GM12878 (cell line): Measurements from ENCODE around the gene TACSTD2. TPM values are rescaled to one million over a fixed set of nuclear protein-coding genes. Genes with fewer than 3 reads are reported as not detected.

ENCODE experiments used
- BHLHE40 ChIP-seq, 2 experiments: fragments of 450-650 bp in 1 of 2; IDR thresholded peaks; 2 replicates each; pipeline ENCODE4 v1.6.1; 2011 to 2017; ENCODE audit warnings: low read depth in 2 of 2, borderline replicate concordance in 1 of 2, improper control_type of control experiment in 1 of 2, low read length in 1 of 2, mild to moderate bottlenecking in 1 of 2
- CBFB ChIP-seq: IDR thresholded peaks from 2 replicates; pipeline ENCODE4 v1.6.1; 2016; ENCODE audit warnings: antibody characterized with exemption, low read depth
- DPF2 ChIP-seq: fragments of 450-650 bp; IDR thresholded peaks from 2 replicates; pipeline ENCODE4 v1.6.1; 2017; ENCODE audit warnings: mild to moderate bottlenecking
- ELK1 ChIP-seq: IDR thresholded peaks from 2 replicates; pipeline ENCODE4 v1.6.1; 2012; ENCODE audit warnings: low read depth, low read length, improper control_type of control experiment
- EZH2 ChIP-seq: IDR thresholded peaks from 2 replicates; pipeline ENCODE4 v1.6.1; 2012; ENCODE audit warnings: low read depth, mild to moderate bottlenecking, control low read depth, inconsistent platforms, low read length, borderline replicate concordance; ENCODE audit not compliant: control insufficient read depth
- HDGF ChIP-seq: fragments of 450-650 bp; IDR thresholded peaks from 2 replicates; pipeline ENCODE4 v1.6.1; 2016; ENCODE audit warnings: antibody characterized with exemption
- KAT2A ChIP-seq: conservative IDR thresholded peaks from 2 replicates; pipeline ENCODE4 v1.6.1; 2011; ENCODE audit warnings: low read depth, low read length; ENCODE audit not compliant: control insufficient read depth
- POU2F2 ChIP-seq: IDR thresholded peaks from 3 replicates; pipeline ENCODE4 v1.6.1; 2011; ENCODE audit warnings: low read depth, mild to moderate bottlenecking, low read length, borderline replicate concordance
- RAD21 ChIP-seq: IDR thresholded peaks from 2 replicates; pipeline ENCODE4 v1.6.1; 2011; ENCODE audit warnings: mild to moderate bottlenecking, low read depth, low read length, moderate library complexity; ENCODE audit not compliant: insufficient read depth
- RBBP5 ChIP-seq: fragments of 200-600 bp; sonication (generic); conservative IDR thresholded peaks from 2 replicates; pipeline ENCODE4 v1.6.1; 2016
- SMAD5 ChIP-seq: IDR thresholded peaks from 2 replicates; pipeline ENCODE4 v1.6.1; 2016; ENCODE audit warnings: antibody characterized with exemption, low read depth
- SMARCA5 ChIP-seq: fragments of 450-650 bp; IDR thresholded peaks from 2 replicates; pipeline ENCODE4 v1.6.1; 2017; ENCODE audit warnings: mild to moderate bottlenecking
- SMC3 ChIP-seq: IDR thresholded peaks from 2 replicates; pipeline ENCODE4 v1.6.1; 2011; ENCODE audit warnings: low read length, improper control_type of control experiment, borderline replicate concordance
- TCF3 ChIP-seq: IDR thresholded peaks from 2 replicates; pipeline ENCODE4 v1.6.1; 2012; ENCODE audit warnings: low read depth, mild to moderate bottlenecking, low read length, borderline replicate concordance; ENCODE audit not compliant: insufficient read depth
- ZNF207 ChIP-seq: fragments of 450-650 bp; IDR thresholded peaks from 2 replicates; pipeline ENCODE4 v1.6.1; 2014; ENCODE audit warnings: antibody characterized with exemption, mild to moderate bottlenecking, borderline replicate concordance
- polyA plus RNA-seq, 11 experiments: library from polyadenylated mRNA; depleted of rRNA in 4 of 11; unstranded in 6 of 11; stranded (reverse) in 5 of 11; fragments of >200 nt; fragmentation: Nextera tagmentation in 4 of 11; fragmentation: Illumina TruSeq in 1 of 11; extraction: Ambion mirVana in 4 of 11; extraction: Trizol in 1 of 11; gene quantifications; 1 replicate in 1 of 11; 2 replicates in 10 of 11; pipeline versions ENCODE4 v1.2.1 to v1.2.3, GENCODE V29; 2011 to 2016; ENCODE audit warnings: inconsistent platforms in 2 of 11, missing spikeins in 2 of 11, low read depth in 1 of 11
- total RNA-seq, 4 experiments: library from RNA; depleted of rRNA in 3 of 4; stranded (reverse); fragments of >200 nt in 3 of 4; fragmentation: Illumina TruSeq in 1 of 4; extraction: Trizol in 1 of 4; gene quantifications; 2 replicates each; pipeline versions ENCODE4 v1.2.1 to v1.2.3, GENCODE V29; 2013 to 2021
- TF ChIP-seq, protein P1 (sequence below): fragments of 450-650 bp; IDR thresholded peaks from 2 replicates; pipeline ENCODE4 v1.6.1; 2016; ENCODE audit warnings: mild to moderate bottlenecking, moderate library complexity, borderline replicate concordance
- TF ChIP-seq, protein P2 (sequence below): fragments of 450-650 bp; IDR thresholded peaks from 2 replicates; pipeline ENCODE4 v1.6.1; 2018; ENCODE audit warnings: borderline replicate concordance, mild to moderate bottlenecking; ENCODE audit not compliant: partially characterized antibody
- TF ChIP-seq, protein P3 (sequence below): fragments of 150-350 bp; IDR thresholded peaks from 2 replicates; pipeline ENCODE4 v1.6.1; 2014; ENCODE audit warnings: mild to moderate bottlenecking, low read depth, low read length

TACSTD2 gene
- total and polyA plus RNA-seq, 10 of the 15 experiments (the other 5 are each of a cell fraction or from before 2014, with no cell fraction given) = 0.56 to 9.4 (median 3.7) TPM

- peak; percentile 70 for TF ChIP-seq ELK1
- TF ChIP-seq, protein P1, sequence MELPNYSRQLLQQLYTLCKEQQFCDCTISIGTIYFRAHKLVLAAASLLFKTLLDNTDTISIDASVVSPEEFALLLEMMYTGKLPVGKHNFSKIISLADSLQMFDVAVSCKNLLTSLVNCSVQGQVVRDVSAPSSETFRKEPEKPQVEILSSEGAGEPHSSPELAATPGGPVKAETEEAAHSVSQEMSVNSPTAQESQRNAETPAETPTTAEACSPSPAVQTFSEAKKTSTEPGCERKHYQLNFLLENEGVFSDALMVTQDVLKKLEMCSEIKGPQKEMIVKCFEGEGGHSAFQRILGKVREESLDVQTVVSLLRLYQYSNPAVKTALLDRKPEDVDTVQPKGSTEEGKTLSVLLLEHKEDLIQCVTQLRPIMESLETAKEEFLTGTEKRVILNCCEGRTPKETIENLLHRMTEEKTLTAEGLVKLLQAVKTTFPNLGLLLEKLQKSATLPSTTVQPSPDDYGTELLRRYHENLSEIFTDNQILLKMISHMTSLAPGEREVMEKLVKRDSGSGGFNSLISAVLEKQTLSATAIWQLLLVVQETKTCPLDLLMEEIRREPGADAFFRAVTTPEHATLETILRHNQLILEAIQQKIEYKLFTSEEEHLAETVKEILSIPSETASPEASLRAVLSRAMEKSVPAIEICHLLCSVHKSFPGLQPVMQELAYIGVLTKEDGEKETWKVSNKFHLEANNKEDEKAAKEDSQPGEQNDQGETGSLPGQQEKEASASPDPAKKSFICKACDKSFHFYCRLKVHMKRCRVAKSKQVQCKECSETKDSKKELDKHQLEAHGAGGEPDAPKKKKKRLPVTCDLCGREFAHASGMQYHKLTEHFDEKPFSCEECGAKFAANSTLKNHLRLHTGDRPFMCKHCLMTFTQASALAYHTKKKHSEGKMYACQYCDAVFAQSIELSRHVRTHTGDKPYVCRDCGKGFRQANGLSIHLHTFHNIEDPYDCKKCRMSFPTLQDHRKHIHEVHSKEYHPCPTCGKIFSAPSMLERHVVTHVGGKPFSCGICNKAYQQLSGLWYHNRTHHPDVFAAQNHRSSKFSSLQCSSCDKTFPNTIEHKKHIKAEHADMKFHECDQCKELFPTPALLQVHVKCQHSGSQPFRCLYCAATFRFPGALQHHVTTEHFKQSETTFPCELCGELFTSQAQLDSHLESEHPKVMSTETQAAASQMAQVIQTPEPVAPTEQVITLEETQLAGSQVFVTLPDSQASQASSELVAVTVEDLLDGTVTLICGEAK = peak; percentile 81
- TF ChIP-seq HDGF = peak; percentile 90
- TF ChIP-seq SMAD5 = peak; percentile 80
- TF ChIP-seq DPF2 = peak; percentile 81
- TF ChIP-seq RBBP5 = no peak
- 0 out of 2 replicates have a peak, but pooled peaks have one; percentile 50 for TF ChIP-seq ZNF207
- TF ChIP-seq EZH2 = no peak
- TF ChIP-seq CBFB = 0 out of 2 replicates have a peak, but pooled peaks have one; percentile 41
- TF ChIP-seq, protein P2, sequence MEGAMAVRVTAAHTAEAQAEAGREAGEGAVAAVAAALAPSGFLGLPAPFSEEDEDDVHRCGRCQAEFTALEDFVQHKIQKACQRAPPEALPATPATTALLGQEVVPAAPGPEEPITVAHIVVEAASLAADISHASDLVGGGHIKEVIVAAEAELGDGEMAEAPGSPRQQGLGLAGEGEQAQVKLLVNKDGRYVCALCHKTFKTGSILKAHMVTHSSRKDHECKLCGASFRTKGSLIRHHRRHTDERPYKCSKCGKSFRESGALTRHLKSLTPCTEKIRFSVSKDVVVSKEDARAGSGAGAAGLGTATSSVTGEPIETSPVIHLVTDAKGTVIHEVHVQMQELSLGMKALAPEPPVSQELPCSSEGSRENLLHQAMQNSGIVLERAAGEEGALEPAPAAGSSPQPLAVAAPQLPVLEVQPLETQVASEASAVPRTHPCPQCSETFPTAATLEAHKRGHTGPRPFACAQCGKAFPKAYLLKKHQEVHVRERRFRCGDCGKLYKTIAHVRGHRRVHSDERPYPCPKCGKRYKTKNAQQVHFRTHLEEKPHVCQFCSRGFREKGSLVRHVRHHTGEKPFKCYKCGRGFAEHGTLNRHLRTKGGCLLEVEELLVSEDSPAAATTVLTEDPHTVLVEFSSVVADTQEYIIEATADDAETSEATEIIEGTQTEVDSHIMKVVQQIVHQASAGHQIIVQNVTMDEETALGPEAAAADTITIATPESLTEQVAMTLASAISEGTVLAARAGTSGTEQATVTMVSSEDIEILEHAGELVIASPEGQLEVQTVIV = peak; percentile 62
- peak; percentile 92 for TF ChIP-seq SMC3
- peak; percentile 91; the same call in 1 of the 2 replicates for TF ChIP-seq SMARCA5
- TF ChIP-seq TCF3 = peak; percentile 88; the same call in 1 of the 2 replicates
- no peak for TF ChIP-seq KAT2A
- TF ChIP-seq, protein P3, sequence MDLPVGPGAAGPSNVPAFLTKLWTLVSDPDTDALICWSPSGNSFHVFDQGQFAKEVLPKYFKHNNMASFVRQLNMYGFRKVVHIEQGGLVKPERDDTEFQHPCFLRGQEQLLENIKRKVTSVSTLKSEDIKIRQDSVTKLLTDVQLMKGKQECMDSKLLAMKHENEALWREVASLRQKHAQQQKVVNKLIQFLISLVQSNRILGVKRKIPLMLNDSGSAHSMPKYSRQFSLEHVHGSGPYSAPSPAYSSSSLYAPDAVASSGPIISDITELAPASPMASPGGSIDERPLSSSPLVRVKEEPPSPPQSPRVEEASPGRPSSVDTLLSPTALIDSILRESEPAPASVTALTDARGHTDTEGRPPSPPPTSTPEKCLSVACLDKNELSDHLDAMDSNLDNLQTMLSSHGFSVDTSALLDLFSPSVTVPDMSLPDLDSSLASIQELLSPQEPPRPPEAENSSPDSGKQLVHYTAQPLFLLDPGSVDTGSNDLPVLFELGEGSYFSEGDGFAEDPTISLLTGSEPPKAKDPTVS = no peak
- TF ChIP-seq RAD21 = peak; percentile 94
- peak; percentile 54 to 59; a peak in 2 of 4 replicates for TF ChIP-seq BHLHE40 (IDR thresholded peaks at IDR 0.05; ENCODE audit: borderline replicate concordance in 1 of 2, low read depth in 2 of 2, low read length in 1 of 2)
- TF ChIP-seq POU2F2 = peak; percentile 45; the same call in 1 of the 3 replicates
Measured at GRCh38 chr1:58546520-58547308, 30.3 kb downstream of the TACSTD2 start, which contains the start of gene OMA1 (continued).
